Measurements from ENCODE around the gene PGAM1. TPM values are rescaled to one million over a fixed set of nuclear protein-coding genes. Genes with fewer than 3 reads are reported as not detected.
A peak's percentile ranks its signal among the peaks of the same experiment; 100 is the strongest.

Gene PGAM1
- total RNA-seq, 2 experiments from 2014 or later = 289 to 467 TPM

- no peak overlapping the region for H3K4me2 ChIP-seq (ENCODE audit: low read length)
- TF ChIP-seq EZH2phosphoT487 (IDR thresholded peaks at IDR 0.05; ENCODE audit: borderline replicate concordance, low read depth, low read length) = no peak
- peaks cover 75% of the 10 kb centered on the region for H3K36me3 ChIP-seq (ENCODE audit: insufficient read depth, low read length)
- ChIA-PET CTCF (ENCODE audit: unreplicated experiment) (no interaction called here), POLR2A (no interaction called here)
- no peak for DNase-seq (ENCODE audit: low spot score)
- 0 out of 2 replicates have a peak, but pooled peaks cover 2% of the 10 kb centered on the region for H3K79me2 ChIP-seq (ENCODE audit: insufficient read depth, low read depth, low read length)
- no peak overlapping the region for H3K27ac ChIP-seq (ENCODE audit: low read depth, low read length, poor library complexity, severe bottlenecking)
- no peaks in the 10 kb centered on the region for H3K9me3 ChIP-seq (ENCODE audit: low read length)
- H2AFZ ChIP-seq (ENCODE audit: low read length) = no peak overlapping the region
- H3K9me2 ChIP-seq (ENCODE audit: insufficient read depth, low read length) = no peaks in the 10 kb centered on the region
- H3K4me1 ChIP-seq (ENCODE audit: insufficient read depth, low read length, poor library complexity, severe bottlenecking) = no peaks in the 10 kb centered on the region
- H3K4me3 ChIP-seq (ENCODE audit: low read depth, low read length, poor library complexity, severe bottlenecking) = no peak overlapping the region
- no peaks in the 10 kb centered on the region for H4K20me1 ChIP-seq (ENCODE audit: insufficient read depth, low read length)
- BruUV-seq (replicated peaks) = no TSS peak
- intact Hi-C loops (cut with micrococcal nuclease; ENCODE audit: unreplicated experiment) = no loop called here
Measured at GRCh38 chr10:97393034-97393573, 32.9 kb upstream of the PGAM1 start.

DNA sequence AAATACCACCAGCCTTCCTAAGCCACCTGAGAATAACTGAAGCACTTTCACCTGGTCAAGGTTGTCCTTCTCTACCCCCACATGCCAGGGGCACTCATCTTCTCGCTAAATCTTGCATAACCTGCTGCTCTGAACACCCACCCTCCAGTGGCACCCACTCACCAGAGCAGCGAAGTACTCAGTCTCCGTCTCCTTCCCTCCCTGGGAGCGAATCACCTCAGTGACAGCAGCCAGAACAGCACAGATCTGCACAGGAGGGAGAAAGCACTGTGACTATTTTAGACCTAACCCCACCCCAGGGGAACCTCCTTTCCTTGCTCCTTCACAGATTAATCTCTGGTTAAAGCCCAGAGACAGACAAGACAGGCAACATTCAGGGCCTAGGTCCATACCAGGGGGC is 29.9 kb upstream of the PGAM1 start:
- intact Hi-C loops (cut with micrococcal nuclease; ENCODE audit: unreplicated experiment) = no loop called here
- no peaks in the 10 kb centered on the region for H3K4me1 ChIP-seq (ENCODE audit: insufficient read depth, low read length, poor library complexity, severe bottlenecking)
- no peak overlapping the region for H2AFZ ChIP-seq (ENCODE audit: low read length)
- peaks cover 58% of the 10 kb centered on the region for H3K36me3 ChIP-seq (ENCODE audit: insufficient read depth, low read length)
- H3K9me3 ChIP-seq (ENCODE audit: low read length) = no peaks in the 10 kb centered on the region
- TF ChIP-seq CTCF (conservative IDR thresholded peaks at IDR 0.05; ENCODE audit: low read length) (no peak), EZH2phosphoT487 (IDR thresholded peaks at IDR 0.05; ENCODE audit: borderline replicate concordance, low read depth, low read length) (no peak)
- ChIA-PET CTCF (ENCODE audit: unreplicated experiment) (no interaction called here), POLR2A (no interaction called here)
- H4K20me1 ChIP-seq (ENCODE audit: insufficient read depth, low read length) = no peaks in the 10 kb centered on the region
- no peak for DNase-seq (ENCODE audit: low spot score)
- H3K27ac ChIP-seq (ENCODE audit: low read depth, low read length, poor library complexity, severe bottlenecking) = no peak overlapping the region
- H3K4me2 ChIP-seq (ENCODE audit: low read length) = no peak overlapping the region
- no TSS peak for BruUV-seq (replicated peaks)
- H3K4me3 ChIP-seq (ENCODE audit: low read depth, low read length, poor library complexity, severe bottlenecking) = no peak overlapping the region
- H3K9me2 ChIP-seq (ENCODE audit: insufficient read depth, low read length) = no peaks in the 10 kb centered on the region
- peaks cover 24% of the 10 kb centered on the region; the same call in 1 of the 2 replicates for H3K79me2 ChIP-seq (ENCODE audit: insufficient read depth, low read depth, low read length)

- TF ChIP-seq EZH2phosphoT487 (IDR thresholded peaks at IDR 0.05; ENCODE audit: borderline replicate concordance, low read depth, low read length) (no peak), CTCF (conservative IDR thresholded peaks at IDR 0.05; ENCODE audit: low read length) (no peak)
- intact Hi-C loops (cut with micrococcal nuclease; ENCODE audit: unreplicated experiment) = loop anchor here (5.0 kb wide), 2 partner anchors 68 to 123 kb away; partner anchors contain the start of gene FRAT2
- Histone ChIP-seq H3K9me2 (ENCODE audit: insufficient read depth, low read length) (no peaks in the 10 kb centered on the region), H4K20me1 (ENCODE audit: insufficient read depth, low read length) (no peaks in the 10 kb centered on the region), H3K4me2 (ENCODE audit: low read length) (peak overlapping the region; percentile 88), H3K9me3 (ENCODE audit: low read length) (no peaks in the 10 kb centered on the region), H2AFZ (ENCODE audit: low read length) (peak overlapping the region; percentile 92; the same call in 1 of the 2 replicates), H3K27ac (ENCODE audit: low read depth, low read length, poor library complexity, severe bottlenecking) (peak overlapping the region; percentile 50), H3K4me3 (ENCODE audit: low read depth, low read length, poor library complexity, severe bottlenecking) (peak overlapping the region; percentile 84), H3K36me3 (ENCODE audit: insufficient read depth, low read length) (peaks cover 34% of the 10 kb centered on the region), H3K79me2 (ENCODE audit: insufficient read depth, low read depth, low read length) (peaks cover 24% of the 10 kb centered on the region; the same call in 1 of the 2 replicates), H3K4me1 (ENCODE audit: insufficient read depth, low read length, poor library complexity, severe bottlenecking) (peaks cover 5% of the 10 kb centered on the region)
- DNase-seq (ENCODE audit: low spot score) = peak; percentile 71
- ChIA-PET POLR2A (interaction anchor here (0.5 to 1.6 kb wide), 6 partner anchors 28 to 198 kb away, joined by 3 read pairs; no protein-coding TSS in a partner anchor), CTCF (ENCODE audit: unreplicated experiment) (interaction anchor here (0.6 to 1.1 kb wide), 2 partner anchors 86 to 1706 kb away, joined by 3 read pairs; partner anchors contain the start of gene TCTN3)
- BruUV-seq (replicated peaks) = no TSS peak
Measured at GRCh38 chr10:97399843-97400545, 26.0 kb upstream of the PGAM1 start.

Measured in OCI-LY7 (cell line).